Caco-2 (cell line): ENCODE measurements around the gene PKMYT1. TPM values are rescaled to one million over a fixed set of nuclear protein-coding genes. Genes with fewer than 3 reads are reported as not detected.

Experiments used
- BruUV-seq: library from RNA; stranded (reverse); fragments of 400-500 nt; replicated peaks from 2 replicates; lab custom pipeline; 2021; lab: Mats Ljungman, UMichigan
- CTCF ChIA-PET: fragments of 300-600 bp; sonication (Branson Sonifier 250); formaldehyde crosslinking; loops from one replicate; lab custom pipeline; 2022; ENCODE audit warnings: antibody characterized with exemption; lab: Charles Lee
- POLR2A ChIA-PET: fragments of 300-600 bp; sonication (Branson Sonifier 250); formaldehyde crosslinking; loops from one replicate; lab custom pipeline; 2022; ENCODE audit warnings: antibody characterized with exemption; lab: Charles Lee
- DNase-seq, 2 experiments: peaks; one replicate each; pipeline versions ENCODE4 v3.0.0 to v3.0.0-alpha.2; 2020 to 2022
- H3K27me3 ChIP-seq: replicated peaks from 2 replicates; pipeline ENCODE4 v1.6.0; 2011; ENCODE audit warnings: low read length; ENCODE audit not compliant: control insufficient read depth, insufficient read depth
- H3K36me3 ChIP-seq: 2 replicates; pipeline ENCODE4 v1.5.1; 2011; ENCODE audit warnings: low read length; ENCODE audit not compliant: control insufficient read depth, insufficient read depth
- H3K4me1 ChIP-seq: fragments of 250-450 bp; sonication (Bioruptor Pico); 2 replicates; pipeline ENCODE4 v1.5.1; 2020; ENCODE audit warnings: mild to moderate bottlenecking
- H3K4me3 ChIP-seq: 2 replicates; pipeline ENCODE4 v1.5.1; 2011; ENCODE audit warnings: low read depth, mild to moderate bottlenecking, control low read depth, low read length
- H3K9me3 ChIP-seq: fragments of 250-450 bp; sonication (Bioruptor Pico); 2 replicates; pipeline ENCODE4 v1.5.1; 2020; ENCODE audit warnings: mild to moderate bottlenecking, moderate library complexity
- H3K27ac Mint-ChIP-seq: one replicate; pipeline ENCODE4 v1.8.0; 2022; ENCODE audit warnings: mixed read lengths; ENCODE audit not compliant: unreplicated experiment
- H3K27me3 Mint-ChIP-seq: one replicate; pipeline ENCODE4 v1.8.0; 2022; ENCODE audit warnings: mixed read lengths; ENCODE audit not compliant: insufficient read depth, unreplicated experiment
- H3K36me3 Mint-ChIP-seq: one replicate; pipeline ENCODE4 v1.8.0; 2022; ENCODE audit warnings: mild to moderate bottlenecking, mixed read lengths; ENCODE audit not compliant: insufficient read depth, unreplicated experiment
- H3K4me1 Mint-ChIP-seq: one replicate; pipeline ENCODE4 v1.8.0; 2022; ENCODE audit warnings: low read depth, mixed read lengths; ENCODE audit not compliant: unreplicated experiment
- H3K4me3 Mint-ChIP-seq: one replicate; pipeline ENCODE4 v1.8.0; 2022; ENCODE audit warnings: mild to moderate bottlenecking, moderate library complexity, mixed read lengths; ENCODE audit not compliant: unreplicated experiment
- H3K9me3 Mint-ChIP-seq: one replicate; pipeline ENCODE4 v1.8.0; 2022; ENCODE audit warnings: mixed read lengths; ENCODE audit not compliant: unreplicated experiment
- CTCF ChIP-seq, 2 experiments: fragments of 200-600 bp in 1 of 2; IDR thresholded peaks; 1 replicate in 1 of 2; 2 replicates in 1 of 2; pipeline versions ENCODE4 v1.5.1 to v1.8.0; 2011 to 2022; ENCODE audit warnings: antibody characterized with exemption in 1 of 2, control low read depth in 1 of 2, inconsistent platforms in 1 of 2, low read depth in 1 of 2, low read length in 1 of 2, mild to moderate bottlenecking in 1 of 2, moderate library complexity in 1 of 2; ENCODE audit not compliant: insufficient read depth in 1 of 2, severe bottlenecking in 1 of 2, unreplicated experiment in 1 of 2
- intact Hi-C: fragments of 100-400 bp; cut with micrococcal nuclease; formaldehyde crosslinking; loops from one replicate; pipeline ENCODE4 v1.10.0; 2022; ENCODE audit not compliant: unreplicated experiment
- total RNA-seq: library from RNA; stranded (reverse); gene quantifications from 2 replicates; pipeline ENCODE4 v1.2.3, GENCODE V29; 2022

The PKMYT1 gene
- total RNA-seq, 1 experiment from 2014 or later: 73.7 TPM

DNA sequence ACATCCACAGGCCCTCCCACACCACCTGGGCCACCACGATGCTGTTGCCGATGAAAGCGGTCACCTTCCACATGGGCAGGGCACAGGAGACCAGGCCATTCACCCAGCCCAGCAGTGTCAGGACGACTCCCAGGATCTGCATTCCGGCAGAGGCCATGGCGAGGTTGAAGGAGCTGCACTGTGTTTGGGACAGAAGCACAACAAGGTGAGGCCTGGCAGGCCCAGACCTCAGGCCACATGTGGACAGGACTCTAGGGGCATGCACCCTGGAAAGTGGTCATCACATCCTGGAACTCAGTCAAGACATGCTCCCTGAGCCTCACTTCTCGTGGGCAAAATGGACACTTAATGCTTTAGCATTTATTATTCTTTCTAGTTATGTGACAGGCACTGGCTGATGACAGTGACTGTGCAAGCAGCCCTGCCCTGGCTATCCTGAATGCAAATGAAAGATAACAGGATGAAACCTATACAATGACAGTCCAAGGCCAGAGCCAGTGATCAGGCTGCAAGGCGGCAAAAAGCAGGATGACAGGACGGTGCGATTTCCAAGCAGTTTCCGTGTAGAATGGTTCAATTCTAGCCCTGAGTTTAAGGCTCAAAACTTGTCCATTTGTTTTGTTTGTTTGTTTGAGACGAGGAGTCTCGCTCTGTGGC is 35.7 kb upstream of the PKMYT1 start:
- DNase-seq: no peak
- Histone ChIP-seq H3K9me3 (no peaks in the 10 kb centered on the region), H3K27me3 (no peaks in the 10 kb centered on the region), H3K4me1 (peaks cover 48% of the 10 kb centered on the region), H3K36me3 (no peaks in the 10 kb centered on the region), H3K4me3 (no peak overlapping the region)
- Mint-ChIP-seq H3K27me3 (no peaks in the 10 kb centered on the region), H3K36me3 (peaks cover 13% of the 10 kb centered on the region), H3K4me3 (no peak overlapping the region), H3K27ac (no peak overlapping the region), H3K4me1 (peaks cover 8% of the 10 kb centered on the region), H3K9me3 (no peaks in the 10 kb centered on the region)
- no TSS peak for BruUV-seq
- intact Hi-C loops: no loop called here
- ChIA-PET CTCF (interaction anchor here (0.5 to 0.6 kb wide), 2 partner anchors 19 to 224 kb away, joined by 3 to 6 read pairs; no protein-coding TSS in a partner anchor), POLR2A (no interaction called here)
- no peak for TF ChIP-seq CTCF (IDR thresholded peaks at IDR 0.05; ENCODE audit: insufficient read depth in 1 of 2, low read depth in 1 of 2, low read length in 1 of 2, severe bottlenecking in 1 of 2, unreplicated experiment in 1 of 2)

DNA sequence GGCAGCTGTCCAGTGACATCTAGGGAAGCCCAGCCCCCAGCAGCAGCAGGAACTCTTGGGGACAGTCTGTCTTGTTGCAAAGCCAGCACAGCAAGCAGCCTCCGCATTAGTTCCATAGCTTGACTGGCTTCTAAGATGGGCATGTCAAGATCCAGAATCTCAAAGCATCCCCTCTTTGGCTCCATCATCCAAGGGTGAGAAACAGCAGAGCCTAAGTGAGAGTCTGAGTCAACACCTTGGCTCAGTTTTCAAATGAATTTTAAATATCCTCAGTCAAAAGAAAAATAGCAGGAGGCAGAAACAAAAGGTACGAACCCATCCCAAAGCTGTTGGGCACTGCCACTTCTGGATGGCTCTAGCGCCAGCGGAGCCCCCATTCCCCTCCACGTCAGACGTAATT is 34.7 kb upstream of the PKMYT1 start:
- H3K27me3 Mint-ChIP-seq: no peaks in the 10 kb centered on the region
- H3K36me3 ChIP-seq: no peaks in the 10 kb centered on the region
- H3K9me3 ChIP-seq: no peaks in the 10 kb centered on the region
- intact Hi-C loops: no loop called here
- no peaks in the 10 kb centered on the region for H3K27me3 ChIP-seq
- peaks cover 8% of the 10 kb centered on the region for H3K4me1 Mint-ChIP-seq
- H3K27ac Mint-ChIP-seq: no peak overlapping the region
- H3K9me3 Mint-ChIP-seq: no peaks in the 10 kb centered on the region
- TF ChIP-seq CTCF (IDR thresholded peaks at IDR 0.05; ENCODE audit: insufficient read depth in 1 of 2, low read depth in 1 of 2, low read length in 1 of 2, severe bottlenecking in 1 of 2, unreplicated experiment in 1 of 2): no peak
- DNase-seq: no peak
- peaks cover 5% of the 10 kb centered on the region for H3K36me3 Mint-ChIP-seq
- ChIA-PET POLR2A (no interaction called here), CTCF (no interaction called here)
- H3K4me1 ChIP-seq: peaks cover 56% of the 10 kb centered on the region
- no TSS peak for BruUV-seq
- no peak overlapping the region for H3K4me3 ChIP-seq
- H3K4me3 Mint-ChIP-seq: no peak overlapping the region

DNA sequence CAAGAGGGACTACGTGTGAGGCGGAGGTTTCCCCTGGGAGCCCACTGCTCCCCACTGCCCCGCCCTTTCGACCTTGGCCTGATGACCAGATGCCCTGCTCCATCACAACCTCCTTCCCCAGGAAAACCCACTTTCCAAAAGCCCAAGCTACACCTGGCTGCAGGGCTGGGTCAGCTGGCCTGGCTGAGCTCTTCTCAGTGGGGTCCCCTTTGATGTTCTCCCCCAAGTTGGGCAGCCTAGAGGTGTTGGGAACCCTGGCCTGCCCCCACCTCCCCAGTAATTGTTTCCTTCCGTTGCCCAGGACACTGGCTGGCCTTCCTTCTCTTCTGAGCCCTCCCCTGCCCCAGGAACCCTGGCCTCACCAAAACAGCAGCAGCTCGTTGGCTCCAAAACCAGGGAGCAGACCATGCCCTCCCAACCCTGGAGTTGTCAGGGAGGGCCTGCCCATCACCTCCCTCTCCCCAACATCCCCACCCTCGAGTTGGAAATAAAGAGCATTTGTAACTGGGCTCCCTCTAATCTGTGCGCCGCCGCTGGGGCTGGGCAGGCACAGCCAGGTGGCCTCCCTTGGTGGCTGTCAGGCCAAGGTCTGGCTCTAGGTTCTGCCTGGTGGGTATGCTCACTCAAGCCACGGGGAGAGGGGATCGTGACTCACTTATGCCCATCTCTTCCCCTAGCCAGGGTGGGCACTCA is 33.9 kb upstream of the PKMYT1 start:
- no peaks in the 10 kb centered on the region for H3K27me3 ChIP-seq
- DNase-seq: no peak
- BruUV-seq: no TSS peak
- Mint-ChIP-seq H3K4me3 (no peak overlapping the region), H3K27ac (no peak overlapping the region), H3K36me3 (peaks cover 7% of the 10 kb centered on the region), H3K4me1 (peaks cover 8% of the 10 kb centered on the region), H3K9me3 (no peaks in the 10 kb centered on the region), H3K27me3 (no peaks in the 10 kb centered on the region)
- POLR2A ChIA-PET: no interaction called here
- no peak overlapping the region for H3K4me3 ChIP-seq
- H3K4me1 ChIP-seq: peaks cover 60% of the 10 kb centered on the region
- no peaks in the 10 kb centered on the region for H3K36me3 ChIP-seq
- no peak for TF ChIP-seq CTCF (IDR thresholded peaks at IDR 0.05; ENCODE audit: insufficient read depth in 1 of 2, low read depth in 1 of 2, low read length in 1 of 2, severe bottlenecking in 1 of 2, unreplicated experiment in 1 of 2)
- CTCF ChIA-PET: no interaction called here
- H3K9me3 ChIP-seq: no peaks in the 10 kb centered on the region
- intact Hi-C loops: no loop called here
